ENCODE measurements around the gene SIRT5.

Gene SIRT5

DNA sequence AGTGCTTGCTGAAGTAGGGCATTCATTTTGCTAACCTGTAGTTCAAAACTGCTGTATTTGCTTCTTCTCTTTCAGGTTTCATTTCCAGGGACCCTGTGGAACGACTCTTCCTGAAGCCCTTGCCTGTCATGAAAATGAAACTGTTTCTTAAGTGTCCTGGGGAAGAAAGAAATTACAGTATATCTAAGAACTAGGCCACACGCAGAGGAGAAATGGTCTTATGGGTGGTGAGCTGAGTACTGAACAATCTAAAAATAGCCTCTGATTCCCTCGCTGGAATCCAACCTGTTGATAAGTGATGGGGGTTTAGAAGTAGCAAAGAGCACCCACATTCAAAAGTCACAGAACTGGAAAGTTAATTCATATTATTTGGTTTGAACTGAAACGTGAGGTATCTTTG is 37.3 kb downstream of the SIRT5 start:
- H3K9me3 ChIP-seq = no peaks in the 10 kb centered on the region
- H3K27me3 ChIP-seq = no peaks in the 10 kb centered on the region
- peaks cover 0 to 17% (median 11%) of the 10 kb centered on the region in 4 donors for H3K4me1 ChIP-seq
- peaks cover 0 to 8% (median 0%) of the 10 kb centered on the region in 3 donors for H3K36me3 ChIP-seq
- intact Hi-C loops (cut with DNase I; ENCODE audit: low total_unique reads) = loop anchor here (5.0 kb wide), 1 partner anchor 156 kb away; no protein-coding TSS in a partner anchor
- no peak overlapping the region for H3K27ac ChIP-seq
- H3K4me3 ChIP-seq = no peak overlapping the region
- DNase-seq = no peak
- TF ChIP-seq, protein P1, sequence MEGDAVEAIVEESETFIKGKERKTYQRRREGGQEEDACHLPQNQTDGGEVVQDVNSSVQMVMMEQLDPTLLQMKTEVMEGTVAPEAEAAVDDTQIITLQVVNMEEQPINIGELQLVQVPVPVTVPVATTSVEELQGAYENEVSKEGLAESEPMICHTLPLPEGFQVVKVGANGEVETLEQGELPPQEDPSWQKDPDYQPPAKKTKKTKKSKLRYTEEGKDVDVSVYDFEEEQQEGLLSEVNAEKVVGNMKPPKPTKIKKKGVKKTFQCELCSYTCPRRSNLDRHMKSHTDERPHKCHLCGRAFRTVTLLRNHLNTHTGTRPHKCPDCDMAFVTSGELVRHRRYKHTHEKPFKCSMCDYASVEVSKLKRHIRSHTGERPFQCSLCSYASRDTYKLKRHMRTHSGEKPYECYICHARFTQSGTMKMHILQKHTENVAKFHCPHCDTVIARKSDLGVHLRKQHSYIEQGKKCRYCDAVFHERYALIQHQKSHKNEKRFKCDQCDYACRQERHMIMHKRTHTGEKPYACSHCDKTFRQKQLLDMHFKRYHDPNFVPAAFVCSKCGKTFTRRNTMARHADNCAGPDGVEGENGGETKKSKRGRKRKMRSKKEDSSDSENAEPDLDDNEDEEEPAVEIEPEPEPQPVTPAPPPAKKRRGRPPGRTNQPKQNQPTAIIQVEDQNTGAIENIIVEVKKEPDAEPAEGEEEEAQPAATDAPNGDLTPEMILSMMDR (IDR thresholded peaks at IDR 0.05) = no peak

DNA sequence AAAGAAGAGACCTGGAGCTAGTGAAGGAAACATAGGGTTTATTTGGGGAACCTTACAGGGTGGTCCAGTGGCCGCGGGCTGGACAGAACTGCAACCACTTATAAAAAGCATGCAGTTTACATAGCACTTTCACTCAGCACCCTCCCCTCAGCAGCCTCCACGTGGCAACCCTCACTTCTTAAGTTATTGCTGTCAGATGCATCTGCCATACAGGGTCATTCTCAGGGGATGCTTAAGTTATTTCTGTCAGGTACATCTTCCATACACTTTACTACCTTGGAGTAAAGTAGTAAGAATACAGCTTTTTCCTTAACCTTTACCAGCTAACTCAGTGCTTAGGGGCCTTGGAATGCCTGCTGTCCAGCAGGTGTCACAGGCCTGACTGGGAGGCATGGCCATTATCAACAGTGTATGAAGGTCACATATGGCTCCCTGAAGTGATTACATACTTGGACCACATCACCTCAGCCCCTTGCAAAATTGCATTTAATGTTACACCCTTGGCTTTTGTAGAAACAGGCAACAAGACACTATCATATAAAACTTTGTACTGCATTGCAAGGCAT is 38.7 kb downstream of the SIRT5 start:
- peaks cover 5 to 16% (median 12%) of the 10 kb centered on the region in 3 donors for H3K36me3 ChIP-seq
- TF ChIP-seq, protein P1 (IDR thresholded peaks at IDR 0.05) = no peak
- intact Hi-C loops (cut with DNase I; ENCODE audit: low total_unique reads) = loop anchor here (5.0 kb wide), 1 partner anchor 154 kb away; no protein-coding TSS in a partner anchor
- no peak overlapping the region for H3K4me3 ChIP-seq
- H3K4me1 ChIP-seq = peaks cover 0 to 25% (median 16%) of the 10 kb centered on the region in 4 donors
- H3K27ac ChIP-seq = no peak overlapping the region
- H3K27me3 ChIP-seq = no peaks in the 10 kb centered on the region
- no peak for DNase-seq
- no peaks in the 10 kb centered on the region for H3K9me3 ChIP-seq

DNA sequence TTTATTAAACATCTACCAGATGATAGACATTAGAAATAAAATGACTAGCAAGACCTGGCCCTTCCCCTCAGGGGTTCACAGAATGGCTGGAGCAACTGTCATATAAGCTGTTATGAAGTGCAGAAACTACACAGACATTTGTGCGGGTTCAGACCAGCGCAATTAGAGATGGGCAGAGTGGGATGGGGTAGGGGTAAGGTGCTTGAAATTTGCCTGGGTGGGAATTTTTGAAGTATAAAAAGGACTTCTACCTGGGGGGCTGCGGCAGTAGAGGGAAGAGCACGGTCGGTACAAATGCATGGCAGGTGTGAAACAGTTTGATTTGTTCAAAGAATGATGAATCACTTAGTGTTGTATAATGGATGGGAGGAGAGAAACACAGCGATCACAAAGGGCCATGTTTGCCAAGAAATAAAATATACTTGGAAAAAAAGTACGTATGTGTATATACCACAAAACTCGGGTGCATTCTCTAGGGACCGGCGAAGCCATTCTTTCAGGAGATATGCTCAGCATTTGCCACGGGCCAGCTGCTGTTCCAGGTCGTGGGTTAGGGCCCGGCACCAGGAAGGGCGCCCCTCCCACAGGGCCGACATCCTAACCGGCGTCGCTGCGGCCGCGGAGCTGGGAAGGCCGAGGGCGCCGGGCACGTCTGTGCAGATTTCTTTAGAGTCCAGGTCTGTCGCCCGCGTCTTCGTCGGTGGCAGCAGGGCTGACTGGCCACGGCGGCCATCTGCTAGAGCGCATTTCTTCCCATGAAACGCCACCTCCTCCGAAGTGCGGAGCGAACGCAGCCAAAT is 39.9 kb downstream of the SIRT5 start:
- peaks cover 15 to 27% (median 22%) of the 10 kb centered on the region in 3 donors for H3K36me3 ChIP-seq
- H3K9me3 ChIP-seq = no peaks in the 10 kb centered on the region
- H3K4me3 ChIP-seq = peak overlapping the region; percentile 75 to 95
- intact Hi-C loops (cut with DNase I; ENCODE audit: low total_unique reads) = loop anchor here (5.0 kb wide), 1 partner anchor 153 kb away; no protein-coding TSS in a partner anchor
- no peaks in the 10 kb centered on the region for H3K27me3 ChIP-seq
- DNase-seq = peak in 1 of 2 donors; percentile 40
- H3K4me1 ChIP-seq = peaks cover 0 to 25% (median 16%) of the 10 kb centered on the region in 4 donors
- peak overlapping the region; percentile 92 to 96 for H3K27ac ChIP-seq
- TF ChIP-seq, protein P1 (IDR thresholded peaks at IDR 0.05) = no peak

DNA sequence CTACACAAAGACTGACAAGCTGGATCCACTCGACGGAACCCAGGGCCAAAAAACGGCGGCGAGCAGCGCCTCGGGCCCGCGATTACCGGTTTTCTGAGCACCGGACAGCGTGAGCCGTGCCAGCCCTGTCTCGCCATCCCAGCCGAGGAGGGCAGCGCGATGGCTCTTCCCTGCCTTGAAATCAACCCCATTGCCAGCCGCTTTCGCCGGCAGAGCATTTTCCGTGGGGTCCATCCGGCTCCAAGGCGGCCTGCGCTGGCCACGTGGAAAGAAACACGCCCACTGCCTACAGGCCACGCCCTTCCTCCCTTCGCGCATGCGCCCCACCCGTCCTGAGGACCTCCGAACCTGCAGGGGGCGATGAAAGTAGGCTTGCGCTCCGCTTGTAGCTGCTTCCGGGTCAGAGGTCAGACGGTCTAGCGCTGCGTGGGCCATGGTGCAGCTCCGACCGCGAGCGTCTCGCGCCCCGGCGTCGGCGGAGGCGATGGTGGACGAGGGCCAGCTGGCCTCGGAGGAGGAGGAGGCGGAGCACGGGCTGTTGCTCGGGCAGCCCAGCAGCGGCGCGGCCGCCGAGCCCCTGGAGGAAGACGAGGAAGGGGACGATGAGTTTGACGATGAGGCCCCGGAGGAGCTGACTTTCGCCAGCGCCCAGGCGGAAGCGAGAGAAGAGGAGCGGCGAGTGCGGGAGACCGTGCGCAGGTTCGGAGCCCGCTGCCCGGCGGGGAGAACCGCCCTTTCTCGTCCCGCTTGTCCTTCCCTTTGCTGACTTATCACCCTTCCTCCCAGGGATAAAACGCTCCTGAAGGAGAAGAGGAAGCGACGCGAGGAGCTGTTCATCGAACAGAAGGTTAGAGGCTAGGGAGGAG is 40.8 kb downstream of the SIRT5 start, which contains the start of gene NOL7:
TSS of gene NOL7 (plus strand) at position 410 of the 866 bp plus-strand sequence. CDS start at position 434, 24 bp downstream.
- peak within 1 kb of the TSS; percentile 75 to 95 for H3K4me3 ChIP-seq
- peak within 1 kb of the TSS; percentile 92 to 96 for H3K27ac ChIP-seq
- no peaks in the 10 kb centered on the region for H3K27me3 ChIP-seq
- TF ChIP-seq, protein P1 (IDR thresholded peaks at IDR 0.05) = peak; percentile 86 to 94
- peak; percentile 96 to 98 for DNase-seq
- H3K36me3 ChIP-seq = peaks cover 24 to 36% (median 30%) of the 10 kb centered on the region in 3 donors
- intact Hi-C loops (cut with DNase I; ENCODE audit: low total_unique reads) = loop anchor here (5.0 kb wide), 2 partner anchors 38 to 152 kb away; no protein-coding TSS in a partner anchor
- peaks cover 0 to 25% (median 16%) of the 10 kb centered on the region in 4 donors for H3K4me1 ChIP-seq
- H3K9me3 ChIP-seq = no peaks in the 10 kb centered on the region

DNA sequence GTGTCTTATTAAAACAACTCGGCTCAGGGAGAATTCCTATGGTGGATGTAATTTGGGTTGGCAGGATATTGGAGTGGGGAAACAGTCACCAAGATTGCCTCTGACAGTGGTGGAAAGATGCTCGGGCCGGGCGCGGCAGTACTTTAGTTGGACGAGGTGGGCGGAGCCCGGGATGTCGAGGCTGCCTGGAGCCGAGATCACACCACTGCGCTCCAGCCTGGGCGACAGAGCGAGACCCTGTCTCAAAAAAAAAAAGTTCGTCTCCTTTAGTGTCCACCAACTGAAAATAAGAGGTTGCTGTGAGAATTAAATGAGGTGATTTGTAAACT is 41.4 kb downstream of the SIRT5 start:
- Histone ChIP-seq H3K4me3 (peak overlapping the region; percentile 75 to 95), H3K36me3 (peaks cover 28 to 41% (median 36%) of the 10 kb centered on the region in 3 donors), H3K4me1 (peaks cover 0 to 25% (median 16%) of the 10 kb centered on the region in 4 donors), H3K27ac (peak overlapping the region; percentile 92 to 96), H3K9me3 (no peaks in the 10 kb centered on the region), H3K27me3 (no peaks in the 10 kb centered on the region)
- peak; percentile 70 to 74 for DNase-seq
- TF ChIP-seq, protein P1 (IDR thresholded peaks at IDR 0.05) = no peak
- intact Hi-C loops (cut with DNase I; ENCODE audit: low total_unique reads) = loop anchor here (5.0 kb wide), 1 partner anchor 38 kb away; no protein-coding TSS in a partner anchor

Data from tibial artery (tissue), 4 donors.